UCSD-AML1 (cell line): ENCODE results near the gene RASGRF2.
"Not testable (repeated sequence)": the region's sequence is repeated elsewhere in the genome, so short reads cannot be mapped to it uniquely, and the experiment has no call there.

Experiments used
- DNase-seq: peaks from one replicate; lab custom pipeline; 2025; ENCODE audit not compliant: unreplicated experiment; lab: John Stamatoyannopoulos, UW

RASGRF2 gene

DNA sequence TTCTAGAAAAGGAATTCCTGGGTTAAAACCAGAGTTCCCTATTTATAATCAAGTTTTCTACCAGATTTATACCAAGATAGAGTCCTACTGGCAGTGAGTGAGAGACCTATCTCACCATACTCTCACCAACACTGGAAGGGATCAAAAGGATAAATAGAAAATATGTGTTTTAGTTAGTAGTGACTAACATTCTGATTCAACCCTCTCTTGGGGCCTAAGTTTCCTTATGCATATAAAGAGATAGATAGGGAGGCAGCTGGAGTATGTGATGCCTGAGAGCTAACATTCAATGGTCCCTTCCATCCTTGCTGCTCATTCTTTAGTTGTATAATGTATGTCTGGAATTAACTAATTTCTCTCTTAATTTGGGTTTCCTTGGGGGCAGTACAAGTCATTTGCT, 304.9 kb downstream of the RASGRF2 start:
- no peak for DNase-seq

DNA sequence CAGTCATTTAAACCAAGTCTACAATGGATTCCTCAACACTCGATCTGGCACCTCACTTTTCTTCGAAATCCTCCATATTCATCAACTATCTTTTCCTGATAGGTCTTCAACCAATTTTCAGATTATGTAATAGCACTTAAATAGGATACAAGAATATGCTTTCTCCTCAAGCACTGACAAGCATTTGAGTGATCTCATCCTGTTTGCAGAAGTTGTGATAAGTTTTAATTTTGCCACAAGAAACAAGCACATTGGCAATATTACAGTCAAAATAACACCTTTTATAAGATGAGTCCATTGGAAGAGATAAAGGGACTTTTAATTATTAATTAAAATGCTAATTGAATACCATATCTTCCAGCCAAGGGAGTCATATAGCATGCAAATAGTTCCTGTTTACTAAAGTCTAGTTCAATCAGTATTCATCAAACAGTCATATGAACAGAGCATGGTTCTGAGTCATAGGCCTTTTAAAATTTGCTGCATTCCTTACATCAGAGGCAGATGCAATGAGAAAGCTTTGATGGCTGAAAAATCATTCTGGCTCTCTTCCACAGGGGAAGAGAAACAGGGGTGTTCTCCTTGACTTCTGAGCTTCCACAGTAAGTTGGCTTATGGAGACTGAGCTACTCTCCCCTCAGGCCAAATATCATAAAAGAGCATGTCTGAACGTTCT, 308.5 kb downstream of the RASGRF2 start:
- DNase-seq, result no peak

DNA sequence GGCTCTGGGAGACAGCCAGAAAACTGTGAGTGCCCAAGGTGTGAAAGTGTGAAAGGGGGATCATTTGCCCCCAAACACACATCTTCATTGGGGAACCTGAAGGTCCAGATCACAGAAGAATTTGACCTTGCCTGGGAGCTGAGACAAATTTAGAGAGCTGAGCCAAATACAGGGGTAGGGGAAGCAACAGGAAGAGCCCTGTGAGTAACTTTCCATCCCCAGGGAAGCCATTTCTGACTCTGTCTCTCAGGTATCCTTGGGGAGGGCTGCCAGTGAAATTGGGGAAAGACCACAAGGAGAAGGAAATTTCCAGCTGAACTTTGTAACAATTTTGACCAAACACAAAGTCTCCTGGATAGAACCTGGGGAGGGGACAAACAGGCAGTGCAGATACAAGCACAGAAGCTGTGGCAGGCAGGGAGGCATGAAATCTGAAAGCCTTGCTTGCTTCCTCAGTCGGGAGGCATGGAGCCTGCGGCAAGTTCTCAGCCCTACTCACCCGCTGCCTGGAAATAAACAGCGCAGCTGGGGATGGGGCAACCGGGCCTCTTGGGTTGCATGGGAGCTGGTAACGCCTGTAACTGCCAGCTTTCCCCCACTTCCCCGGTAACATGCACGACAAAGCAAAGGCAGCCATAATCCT, 309.7 kb downstream of the RASGRF2 start:
- DNase-seq, result no peak

DNA sequence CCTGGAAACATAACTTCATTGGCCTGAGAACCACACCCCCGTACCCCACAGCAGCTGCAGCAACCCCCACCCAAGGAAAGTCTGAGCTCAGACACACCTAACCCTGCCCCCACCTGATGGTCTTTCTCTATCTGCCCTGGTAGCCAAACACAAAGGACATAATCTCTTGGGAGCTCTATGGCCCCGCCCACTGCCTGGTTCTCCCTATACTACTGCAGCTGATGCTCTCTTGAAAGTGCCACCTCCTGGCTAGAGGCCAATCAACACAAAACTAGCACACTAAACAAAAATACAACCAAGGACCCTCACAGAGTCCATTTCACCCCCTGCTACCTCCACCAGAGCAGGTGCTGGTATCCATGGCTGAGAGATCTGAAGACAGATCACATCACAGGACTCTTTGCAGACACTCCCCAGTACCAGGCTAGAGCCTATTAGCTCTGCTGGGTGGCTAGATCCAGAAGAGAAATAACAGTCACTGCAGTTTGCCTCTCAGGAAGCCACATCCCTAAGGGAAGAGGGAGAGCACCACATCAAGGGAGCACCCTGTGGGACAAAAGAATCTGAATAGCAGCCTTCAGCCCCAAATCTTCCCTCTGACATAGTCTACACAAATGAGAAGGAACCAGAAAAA, 310.3 kb downstream of the RASGRF2 start:
- DNase-seq, result not testable (repeated sequence)
